IMR-90 (cell line): ENCODE data around the gene TSACC. TPM values are rescaled to one million over a fixed set of nuclear protein-coding genes. Genes with fewer than 3 reads are reported as not detected.

Experiments used
- ATAC-seq: fragments of 200-7000 bp; cut with Tn5 transposase; 2 replicates; pipeline ENCODE4 v1.9.1; 2020; ENCODE audit warnings: low read depth, mild to moderate bottlenecking, moderate library complexity
- BruUV-seq: library from RNA; stranded (reverse); fragments of 400-500 nt; replicated peaks from 2 replicates; lab custom pipeline; 2021; lab: Mats Ljungman, UMichigan
- CTCF ChIA-PET: fragments of 300-600 bp; formaldehyde crosslinking; extraction: SDS; loops from one replicate; lab custom pipeline; 2021; ENCODE audit warnings: antibody characterized with exemption; lab: Yijun Ruan, JAX
- POLR2A ChIA-PET: fragments of 300-600 bp; sonication (Branson Sonifier 250); formaldehyde crosslinking; loops from one replicate; lab custom pipeline; 2022; ENCODE audit warnings: antibody characterized with exemption; ENCODE audit not compliant: unreplicated experiment; lab: Charles Lee
- DNase-seq: peaks from one replicate; pipeline ENCODE4 v3.0.0; 2013
- H2AFZ ChIP-seq: replicated peaks from 2 replicates; pipeline ENCODE3; 2013; ENCODE audit warnings: low read length, mild to moderate bottlenecking; ENCODE audit not compliant: poor library complexity
- H2AK5ac ChIP-seq: 2 replicates; pipeline ENCODE4 v1.6.1; 2013; ENCODE audit warnings: low read depth, low read length, inconsistent platforms
- H2AK9ac ChIP-seq: replicated peaks from 2 replicates; pipeline ENCODE3; 2013; ENCODE audit warnings: mild to moderate bottlenecking, low read depth, low read length, moderate library complexity; ENCODE audit not compliant: poor library complexity
- H2BK120ac ChIP-seq: 2 replicates; pipeline ENCODE4 v1.6.1; 2013; ENCODE audit warnings: low read depth, low read length, inconsistent platforms
- H2BK15ac ChIP-seq: 3 replicates; pipeline ENCODE4 v1.6.1; 2013; ENCODE audit warnings: low read depth, low read length, inconsistent platforms
- H2BK20ac ChIP-seq: 2 replicates; pipeline ENCODE4 v1.6.1; 2013; ENCODE audit warnings: low read depth, mild to moderate bottlenecking, inconsistent platforms, low read length, moderate library complexity
- H2BK5ac ChIP-seq: 2 replicates; pipeline ENCODE4 v1.6.1; 2013; ENCODE audit warnings: mild to moderate bottlenecking, low read depth, low read length, inconsistent platforms; ENCODE audit not compliant: poor library complexity, severe bottlenecking
- H3K14ac ChIP-seq: replicated peaks from 2 replicates; pipeline ENCODE4 v1.6.1; 2013; ENCODE audit warnings: low read depth, low read length, inconsistent platforms
- H3K18ac ChIP-seq: 2 replicates; pipeline ENCODE4 v1.6.1; 2013; ENCODE audit warnings: low read depth, low read length, control low read depth
- H3K23ac ChIP-seq: 2 replicates; pipeline ENCODE4 v1.6.1; 2013; ENCODE audit warnings: low read depth, low read length, inconsistent platforms
- H3K27ac ChIP-seq: 2 replicates; pipeline ENCODE4 v1.5.1; 2013; ENCODE audit warnings: mild to moderate bottlenecking, control low read depth, low read length; ENCODE audit not compliant: insufficient read depth
- H3K27me3 ChIP-seq: 2 replicates; pipeline ENCODE4 v1.6.1; 2013; ENCODE audit warnings: low read length; ENCODE audit not compliant: control insufficient read depth, insufficient read depth
- H3K36me3 ChIP-seq: 2 replicates; pipeline ENCODE4 v1.6.1; 2013; ENCODE audit warnings: low read length, mixed read lengths; ENCODE audit not compliant: control insufficient read depth, insufficient read depth
- H3K4ac ChIP-seq: 2 replicates; pipeline ENCODE4 v1.6.1; 2013; ENCODE audit warnings: low read depth, low read length, inconsistent platforms
- H3K4me1 ChIP-seq: 2 replicates; pipeline ENCODE4 v1.6.1; 2013; ENCODE audit warnings: low read length, mixed read lengths; ENCODE audit not compliant: control insufficient read depth, insufficient read depth
- H3K4me2 ChIP-seq: 2 replicates; pipeline ENCODE4 v1.6.1; 2013; ENCODE audit warnings: low read depth, mild to moderate bottlenecking, control low read depth, low read length, moderate library complexity
- H3K4me3 ChIP-seq: 2 replicates; pipeline ENCODE4 v1.5.1; 2013; ENCODE audit warnings: low read depth, mild to moderate bottlenecking, control low read depth, low read length, moderate library complexity; ENCODE audit not compliant: insufficient read depth
- H3K56ac ChIP-seq: 2 replicates; pipeline ENCODE4 v1.6.1; 2013; ENCODE audit warnings: low read length, inconsistent platforms; ENCODE audit not compliant: insufficient read depth; ENCODE audit errors: extremely low read depth
- H3K79me1 ChIP-seq, 2 experiments: 2 replicates each; pipeline ENCODE4 v1.6.1; 2013; ENCODE audit warnings: low read length in 2 of 2, inconsistent platforms in 1 of 2, low read depth in 1 of 2
- H3K9ac ChIP-seq: 2 replicates; pipeline ENCODE4 v1.6.1; 2013; ENCODE audit warnings: low read depth, low read length, control low read depth
- H3K9me1 ChIP-seq: 2 replicates; pipeline ENCODE4 v1.6.1; 2013; ENCODE audit warnings: low read length, inconsistent platforms; ENCODE audit not compliant: insufficient read depth
- H3K9me3 ChIP-seq: 2 replicates; pipeline ENCODE4 v1.6.1; 2013; ENCODE audit warnings: low read length; ENCODE audit not compliant: control insufficient read depth, insufficient read depth
- H4K20me1 ChIP-seq: 2 replicates; pipeline ENCODE4 v1.6.1; 2013; ENCODE audit warnings: low read length, inconsistent platforms; ENCODE audit not compliant: insufficient read depth
- H4K5ac ChIP-seq: 2 replicates; pipeline ENCODE4 v1.6.1; 2013; ENCODE audit warnings: mild to moderate bottlenecking, low read depth, low read length, control low read depth
- H4K8ac ChIP-seq, 2 experiments: 2 replicates each; pipeline ENCODE4 v1.6.1; 2013; ENCODE audit warnings: low read depth in 2 of 2, low read length in 2 of 2, control low read depth in 1 of 2, inconsistent platforms in 1 of 2
- H4K91ac ChIP-seq: 2 replicates; pipeline ENCODE4 v1.6.1; 2013; ENCODE audit warnings: low read depth, low read length, inconsistent platforms; ENCODE audit not compliant: insufficient read depth
- BHLHE40 ChIP-seq: fragments of 150-350 bp; IDR thresholded peaks from 2 replicates; pipeline ENCODE4 v1.6.1; 2016; ENCODE audit warnings: mild to moderate bottlenecking, low read depth, low read length
- CHD1 ChIP-seq: IDR thresholded peaks from 2 replicates; pipeline ENCODE4 v1.6.1; 2012; ENCODE audit warnings: low read depth, low read length, improper control_type of control experiment
- CTCF ChIP-seq: conservative IDR thresholded peaks from 2 replicates; pipeline ENCODE4 v1.5.1; 2012; ENCODE audit warnings: mild to moderate bottlenecking, low read depth, low read length, improper control_type of control experiment
- ELK1 ChIP-seq: fragments of 150-350 bp; IDR thresholded peaks from 2 replicates; pipeline ENCODE4 v1.6.1; 2016; ENCODE audit warnings: low read depth, mild to moderate bottlenecking, low read length, moderate library complexity, borderline replicate concordance
- FOS ChIP-seq: fragments of 150-350 bp; IDR thresholded peaks from 2 replicates; pipeline ENCODE4 v1.6.1; 2016; ENCODE audit warnings: low read depth, low read length
- MAFK ChIP-seq: IDR thresholded peaks from 2 replicates; pipeline ENCODE4 v1.6.1; 2012; ENCODE audit warnings: low read depth, low read length, improper control_type of control experiment
- MAZ ChIP-seq: IDR thresholded peaks from 2 replicates; pipeline ENCODE4 v1.6.1; 2012; ENCODE audit warnings: low read depth, mild to moderate bottlenecking, low read length, improper control_type of control experiment, moderate library complexity, borderline replicate concordance
- MXI1 ChIP-seq: IDR thresholded peaks from 2 replicates; pipeline ENCODE4 v1.6.1; 2012; ENCODE audit warnings: low read depth, mild to moderate bottlenecking, low read length, moderate library complexity, borderline replicate concordance
- NFE2L2 ChIP-seq: fragments of 150-350 bp; IDR thresholded peaks from 2 replicates; pipeline ENCODE4 v1.6.1; 2016; ENCODE audit warnings: low read depth, mild to moderate bottlenecking, low read length
- POLR2A ChIP-seq: IDR thresholded peaks from 2 replicates; pipeline ENCODE4 v1.6.1; 2012; ENCODE audit warnings: mild to moderate bottlenecking, low read depth, low read length
- RAD21 ChIP-seq: IDR thresholded peaks from 2 replicates; pipeline ENCODE4 v1.6.1; 2012; ENCODE audit warnings: low read length, improper control_type of control experiment
- RCOR1 ChIP-seq: IDR thresholded peaks from 2 replicates; pipeline ENCODE4 v1.6.1; 2012; ENCODE audit warnings: mild to moderate bottlenecking, low read length, improper control_type of control experiment; ENCODE audit not compliant: insufficient replicate concordance
- RFX5 ChIP-seq: IDR thresholded peaks from 2 replicates; pipeline ENCODE4 v1.8.0; 2012; ENCODE audit warnings: low read depth, mild to moderate bottlenecking, low read length, moderate library complexity
- USF2 ChIP-seq: fragments of 150-350 bp; IDR thresholded peaks from 2 replicates; pipeline ENCODE4 v1.6.1; 2017; ENCODE audit warnings: mild to moderate bottlenecking, antibody characterized with exemption, low read length, low read depth
- WGBS, 2 experiments: methylation state at CpG; one replicate each; pipeline versions ENCODE4 v1.1.5 to v1.1.7; 2013; ENCODE audit warnings: missing lambda C conversion rate in 2 of 2; ENCODE audit not compliant: insufficient read length in 1 of 2; ENCODE audit errors: extremely low coverage in 2 of 2; 5-methylcytosine and 5-hydroxymethylcytosine counted together
- dilution Hi-C: fragments of 300-500 bp; cut with HindIII; formaldehyde crosslinking; loops from one replicate; pipeline ENCODE4 v1.14.3; 2018; ENCODE audit warnings: low sequenced_read_pairs; ENCODE audit not compliant: unreplicated experiment
- in situ Hi-C: fragments of 300-500 bp; cut with MboI; formaldehyde crosslinking; loops from 3 replicates; pipeline ENCODE4 v1.14.3; 2019; ENCODE audit warnings: low sequenced_read_pairs, inconsistent platforms, mixed read lengths
- intact Hi-C: fragments of 100-400 bp; cut with micrococcal nuclease; formaldehyde crosslinking; loops from 2 replicates; pipeline ENCODE4 v1.10.0; 2022
- polyA plus RNA-seq, 3 experiments: library from polyadenylated mRNA; depleted of rRNA; stranded (reverse); fragments of >200 nt; gene quantifications; 2 replicates each; pipeline ENCODE4 v1.2.3, GENCODE V29; 2012; ENCODE audit warnings: low replicate concordance in 1 of 3
- total RNA-seq: library from RNA; depleted of rRNA; stranded (reverse); fragments of >200 nt; gene quantifications from 2 replicates; pipeline ENCODE4 v1.2.3, GENCODE V29; 2012

TSACC gene
- total and polyA plus RNA-seq, 2 of the 4 experiments (the other 2 are of a cell fraction): 0.75 TPM; not detected in 1

GRCh38 chr1:156376958-156377919 is 38.9 kb downstream of the TSACC start:
- H3K4me3 ChIP-seq: no peak overlapping the region
- no peak overlapping the region for H2BK20ac ChIP-seq
- H4K8ac ChIP-seq: no peak overlapping the region
- no peaks in the 10 kb centered on the region for H3K9me1 ChIP-seq
- no peak overlapping the region for H3K4me2 ChIP-seq
- H4K5ac ChIP-seq: no peak overlapping the region
- H4K20me1 ChIP-seq: no peaks in the 10 kb centered on the region
- CTCF ChIA-PET: interaction anchor here (0.5 to 1.8 kb wide), 2 partner anchors 28 to 68 kb away, joined by 5 to 7 read pairs; no protein-coding TSS in a partner anchor
- H3K27me3 ChIP-seq: peaks cover 23% of the 10 kb centered on the region
- H2AK9ac ChIP-seq: no peak overlapping the region
- H3K14ac ChIP-seq: no peak overlapping the region
- no peaks in the 10 kb centered on the region for H3K36me3 ChIP-seq
- no peak overlapping the region for H3K23ac ChIP-seq
- H3K4me1 ChIP-seq: no peaks in the 10 kb centered on the region; the same call in 1 of the 2 replicates
- intact Hi-C loops (no loop called here), in situ Hi-C loops (no loop called here), dilution Hi-C loops (no loop called here)
- DNase-seq (no peak), ATAC-seq (no peak)
- H3K79me1 ChIP-seq: no peaks in the 10 kb centered on the region
- H3K9me3 ChIP-seq: no peaks in the 10 kb centered on the region
- no peak overlapping the region for H3K18ac ChIP-seq
- no peak overlapping the region for H2BK120ac ChIP-seq
- no peak overlapping the region; the same call in 1 of the 2 replicates for H2AK5ac ChIP-seq
- WGBS, 2 experiments: 87% methylated on average over 7 of the region's 20 CpGs; no CpG with 5 or more reads in 1 of the 2 experiments
- no peak overlapping the region for H2BK5ac ChIP-seq
- no TSS peak for BruUV-seq
- POLR2A ChIA-PET: no interaction called here
- no peak overlapping the region for H4K91ac ChIP-seq
- no peak overlapping the region for H2BK15ac ChIP-seq
- no peak overlapping the region for H2AFZ ChIP-seq
- no peak overlapping the region for H3K56ac ChIP-seq
- no peak overlapping the region for H3K9ac ChIP-seq
- H3K27ac ChIP-seq: no peak overlapping the region
- H3K4ac ChIP-seq: no peak overlapping the region
- TF ChIP-seq RCOR1 (no peak), MAFK (no peak), BHLHE40 (no peak), POLR2A (no peak), CTCF (no peak), CHD1 (no peak), RFX5 (no peak), NFE2L2 (no peak), RAD21 (no peak), USF2 (no peak), ELK1 (no peak), MAZ (no peak), MXI1 (no peak), FOS (no peak)
